AG10803 (cell line): ENCODE measurements around the gene NCK1.

ENCODE experiments used
- DNase-seq: peaks from one replicate; pipeline ENCODE4 v3.0.0; 2010; ENCODE audit warnings: low read depth
- H3K4me3 ChIP-seq: 2 replicates; pipeline ENCODE4 v1.5.1; 2011; ENCODE audit warnings: mild to moderate bottlenecking, low read length, control low read depth
- CTCF ChIP-seq: conservative IDR thresholded peaks from 2 replicates; pipeline ENCODE4 v1.5.1; 2011; ENCODE audit warnings: mild to moderate bottlenecking, low read length, control low read depth, inconsistent platforms

The NCK1 gene

DNA sequence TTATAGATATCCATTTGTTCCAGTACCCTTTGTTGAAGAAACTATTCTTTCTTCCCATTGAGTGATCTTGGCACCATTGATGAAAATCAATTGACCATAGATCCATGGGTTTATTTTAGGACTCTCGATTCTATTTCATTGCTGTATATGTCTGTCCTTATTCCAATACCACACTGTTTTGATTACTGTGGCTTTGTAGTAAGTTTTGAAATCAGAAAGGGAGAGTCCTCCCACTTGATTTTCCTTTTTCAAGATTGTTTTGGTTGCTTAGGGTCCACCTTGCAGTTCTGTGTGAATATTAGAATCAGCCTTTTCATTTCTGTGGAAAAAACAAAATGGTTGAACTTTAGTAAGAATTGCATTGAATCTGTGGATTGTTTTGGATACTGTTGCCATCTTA, 75.2 kb downstream of the NCK1 start:
- no peak overlapping the region for H3K4me3 ChIP-seq
- no peak for TF ChIP-seq CTCF
- no peak for DNase-seq

DNA sequence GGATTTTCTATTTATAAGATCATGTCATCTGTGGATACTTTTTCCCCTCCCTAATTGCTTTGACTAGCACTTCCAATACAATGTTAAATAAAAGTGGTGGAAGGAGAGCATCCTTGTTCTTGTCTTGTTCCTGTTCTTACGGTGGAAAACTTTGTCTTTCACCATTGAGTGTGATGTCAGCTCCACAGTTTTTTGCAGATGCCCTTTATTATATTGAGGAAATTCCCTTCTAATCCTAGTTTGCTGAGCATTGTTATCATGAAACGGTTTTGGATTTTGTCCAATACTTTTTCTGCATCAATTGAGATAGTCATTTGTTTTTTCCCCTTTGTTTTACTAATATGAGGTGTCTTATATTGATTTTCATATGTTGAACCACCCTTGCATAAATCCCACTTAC, 75.8 kb downstream of the NCK1 start:
- H3K4me3 ChIP-seq, result no peak overlapping the region
- DNase-seq, result no peak
- no peak for TF ChIP-seq CTCF

- peak; percentile 85 for DNase-seq
- no peak overlapping the region for H3K4me3 ChIP-seq
- no peak for TF ChIP-seq CTCF
These were observed 76.3 kb downstream of the NCK1 start for GRCh38 chr3:136938334-136938733.

DNA sequence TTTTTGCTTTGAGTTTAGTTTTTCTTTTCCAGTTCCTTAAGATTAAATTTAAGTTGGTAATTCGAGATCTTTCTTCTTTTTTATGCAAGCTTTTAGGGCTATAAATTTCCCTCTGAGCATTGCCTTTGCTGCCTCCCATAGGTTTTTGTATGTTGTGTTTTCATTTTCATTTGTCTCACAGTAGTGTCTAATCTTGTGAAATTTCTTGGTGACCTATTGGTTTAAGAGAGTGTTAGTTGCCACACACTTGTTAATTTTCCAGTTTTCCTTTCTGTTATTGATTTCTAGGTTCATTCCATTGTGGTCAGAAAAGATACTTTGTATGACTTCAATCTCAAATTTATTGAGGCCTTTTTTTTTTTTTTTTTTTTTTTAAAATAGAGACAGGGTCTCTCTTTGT, 77.5 kb downstream of the NCK1 start:
- DNase-seq, result peak; percentile 39
- no peak overlapping the region for H3K4me3 ChIP-seq
- no peak for TF ChIP-seq CTCF

DNA sequence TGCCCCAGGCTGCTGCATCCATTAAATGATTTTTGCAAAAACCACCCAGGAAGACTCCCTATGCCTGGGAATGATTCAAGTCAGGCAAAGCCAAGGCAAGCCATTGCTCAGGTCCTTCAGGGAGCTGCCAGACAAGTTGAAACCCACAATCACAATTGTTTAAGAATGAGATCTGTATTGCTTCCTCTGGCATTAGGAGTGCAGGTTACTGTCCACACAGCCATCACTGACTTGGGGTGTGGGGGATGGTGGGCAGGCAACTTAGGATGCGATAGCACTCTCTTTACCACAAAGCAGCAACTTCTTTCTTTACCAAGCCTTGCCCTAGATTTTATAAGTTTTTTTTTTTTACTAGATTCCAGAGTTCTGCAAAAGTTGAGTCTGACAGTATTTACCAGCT, 80.8 kb downstream of the NCK1 start:
- DNase-seq, result no peak
- no peak overlapping the region for H3K4me3 ChIP-seq
- no peak for TF ChIP-seq CTCF

GRCh38 chr3:136943436-136943835, 81.4 kb downstream of the NCK1 start:
- DNase-seq, result peak; percentile 52
- H3K4me3 ChIP-seq, result peak overlapping the region; percentile 7; the same call in 1 of the 2 replicates
- TF ChIP-seq CTCF, result no peak

DNA sequence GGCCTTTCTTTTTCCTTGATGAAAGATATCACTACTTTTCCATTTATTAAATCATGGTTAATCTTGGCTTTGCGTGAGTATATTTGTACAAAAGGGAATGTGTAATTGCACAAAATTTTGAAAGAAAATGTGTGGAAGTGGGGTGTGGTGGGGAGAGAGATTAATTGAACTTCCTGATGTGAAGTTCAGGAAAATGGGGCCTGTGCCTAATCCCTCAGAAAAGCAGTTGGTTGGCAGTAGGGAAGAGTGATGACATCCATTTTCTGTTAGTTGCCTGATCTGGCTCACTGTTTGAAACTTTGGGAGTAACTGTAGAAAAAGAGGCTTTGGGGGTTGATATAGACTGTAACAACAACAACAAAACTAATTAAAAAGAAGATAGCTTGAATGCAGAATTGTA, 85.0 kb downstream of the NCK1 start:
- no peak overlapping the region for H3K4me3 ChIP-seq
- peak; percentile 39 for DNase-seq
- TF ChIP-seq CTCF, result no peak
